ENCODE results near the gene LRP8. TPM values are rescaled to one million over a fixed set of nuclear protein-coding genes. Genes with fewer than 3 reads are reported as not detected.

Gene LRP8
- total RNA-seq, 1 donor from 2014 or later, result 19.9 TPM

DNA sequence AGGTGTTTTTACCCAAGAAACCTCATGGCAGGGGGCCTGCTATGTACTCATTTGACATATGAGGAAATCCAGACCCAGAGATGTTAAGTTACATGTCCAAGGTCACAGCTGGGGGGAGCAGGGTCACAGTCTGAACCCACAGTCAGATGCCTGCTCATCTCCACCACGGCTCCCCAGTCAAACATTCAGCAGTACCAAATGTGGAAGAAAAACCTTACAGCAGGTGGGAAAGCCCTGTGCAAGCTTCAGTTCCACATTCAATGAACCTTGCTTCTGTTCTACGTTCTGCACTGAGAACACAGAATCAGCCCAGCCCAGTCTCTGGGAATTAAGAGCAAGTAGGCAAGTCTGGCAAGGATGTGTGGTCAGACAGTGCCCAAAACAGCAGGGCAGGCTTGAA is 35.2 kb downstream of the LRP8 start:
- no peaks in the 10 kb centered on the region for H3K36me3 Mint-ChIP-seq
- H3K4me1 Mint-ChIP-seq, result peaks cover 16% of the 10 kb centered on the region
- no peak overlapping the region for H3K27ac Mint-ChIP-seq
- no peak for DNase-seq (ENCODE audit: low spot score in 2 of 2, unreplicated experiment in 2 of 2)
- no peaks in the 10 kb centered on the region for H3K9me3 Mint-ChIP-seq
- no peak overlapping the region for H3K4me3 Mint-ChIP-seq
- no peaks in the 10 kb centered on the region for H3K27me3 Mint-ChIP-seq (ENCODE audit: low read depth)
- TF ChIP-seq, protein P1, sequence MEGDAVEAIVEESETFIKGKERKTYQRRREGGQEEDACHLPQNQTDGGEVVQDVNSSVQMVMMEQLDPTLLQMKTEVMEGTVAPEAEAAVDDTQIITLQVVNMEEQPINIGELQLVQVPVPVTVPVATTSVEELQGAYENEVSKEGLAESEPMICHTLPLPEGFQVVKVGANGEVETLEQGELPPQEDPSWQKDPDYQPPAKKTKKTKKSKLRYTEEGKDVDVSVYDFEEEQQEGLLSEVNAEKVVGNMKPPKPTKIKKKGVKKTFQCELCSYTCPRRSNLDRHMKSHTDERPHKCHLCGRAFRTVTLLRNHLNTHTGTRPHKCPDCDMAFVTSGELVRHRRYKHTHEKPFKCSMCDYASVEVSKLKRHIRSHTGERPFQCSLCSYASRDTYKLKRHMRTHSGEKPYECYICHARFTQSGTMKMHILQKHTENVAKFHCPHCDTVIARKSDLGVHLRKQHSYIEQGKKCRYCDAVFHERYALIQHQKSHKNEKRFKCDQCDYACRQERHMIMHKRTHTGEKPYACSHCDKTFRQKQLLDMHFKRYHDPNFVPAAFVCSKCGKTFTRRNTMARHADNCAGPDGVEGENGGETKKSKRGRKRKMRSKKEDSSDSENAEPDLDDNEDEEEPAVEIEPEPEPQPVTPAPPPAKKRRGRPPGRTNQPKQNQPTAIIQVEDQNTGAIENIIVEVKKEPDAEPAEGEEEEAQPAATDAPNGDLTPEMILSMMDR (IDR thresholded peaks at IDR 0.05; ENCODE audit: unreplicated experiment), result no peak

DNA sequence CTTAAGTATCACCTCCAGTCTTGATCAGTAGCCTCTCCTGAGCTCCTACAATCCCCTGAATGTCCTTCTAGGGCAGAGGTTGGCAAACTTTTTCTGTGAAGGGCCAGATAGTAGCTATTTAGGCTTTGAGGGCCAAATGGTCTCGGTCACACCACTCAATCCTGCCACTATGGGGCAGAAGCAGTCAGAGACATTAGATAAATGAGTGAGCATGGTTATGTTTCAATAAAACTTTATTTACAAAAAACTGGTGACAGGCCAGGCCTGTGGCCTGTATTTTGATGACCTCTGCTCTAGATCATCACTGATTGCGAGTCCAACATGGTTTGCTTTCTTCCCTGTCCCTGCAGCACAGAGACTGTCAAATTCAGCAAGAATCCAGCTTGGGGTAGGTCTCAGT is 36.3 kb downstream of the LRP8 start:
- no peak overlapping the region for H3K27ac Mint-ChIP-seq
- H3K4me3 Mint-ChIP-seq, result no peak overlapping the region
- no peaks in the 10 kb centered on the region for H3K27me3 Mint-ChIP-seq (ENCODE audit: low read depth)
- no peaks in the 10 kb centered on the region for H3K9me3 Mint-ChIP-seq
- TF ChIP-seq, protein P1 (IDR thresholded peaks at IDR 0.05; ENCODE audit: unreplicated experiment), result no peak
- DNase-seq (ENCODE audit: low spot score in 2 of 2, unreplicated experiment in 2 of 2), result no peak
- H3K36me3 Mint-ChIP-seq, result no peaks in the 10 kb centered on the region
- peaks cover 16% of the 10 kb centered on the region for H3K4me1 Mint-ChIP-seq

DNA sequence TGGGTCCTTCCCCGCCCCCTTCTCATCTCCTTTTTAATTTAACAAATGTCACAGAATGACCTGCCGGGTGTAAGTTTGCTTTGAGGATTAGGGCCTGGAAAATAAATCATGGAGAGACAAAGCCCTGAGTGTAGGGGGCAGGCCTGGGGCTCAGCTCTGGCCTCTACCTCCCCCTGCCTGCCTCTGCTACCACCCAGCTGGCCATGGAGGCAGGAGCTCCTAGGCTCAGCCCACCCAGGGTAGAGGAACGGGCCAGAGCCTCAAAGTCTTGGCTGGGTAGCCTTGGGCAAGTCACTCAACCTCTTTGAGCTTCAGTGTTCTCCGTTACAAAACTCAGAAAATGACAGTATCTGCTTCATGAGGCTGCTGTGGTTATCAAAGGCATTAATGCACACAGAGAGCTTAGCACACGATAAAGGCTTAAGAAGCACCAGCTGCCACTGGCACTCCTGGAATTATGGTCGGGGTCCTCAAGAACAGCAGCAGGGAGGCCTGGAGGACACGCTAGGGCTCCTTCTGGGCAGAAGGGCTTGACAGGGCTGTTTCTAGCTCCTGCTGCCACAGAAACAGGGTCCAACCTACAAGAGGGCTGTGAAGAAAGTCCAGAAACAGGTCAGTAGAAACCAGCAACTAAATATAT is 39.0 kb downstream of the LRP8 start:
- TF ChIP-seq, protein P1 (IDR thresholded peaks at IDR 0.05; ENCODE audit: unreplicated experiment), result no peak
- Mint-ChIP-seq H3K27ac (no peak overlapping the region), H3K27me3 (ENCODE audit: low read depth) (no peaks in the 10 kb centered on the region), H3K4me1 (no peaks in the 10 kb centered on the region), H3K4me3 (no peak overlapping the region), H3K36me3 (no peaks in the 10 kb centered on the region), H3K9me3 (no peaks in the 10 kb centered on the region)
- DNase-seq (ENCODE audit: low spot score in 2 of 2, unreplicated experiment in 2 of 2), result no peak

DNA sequence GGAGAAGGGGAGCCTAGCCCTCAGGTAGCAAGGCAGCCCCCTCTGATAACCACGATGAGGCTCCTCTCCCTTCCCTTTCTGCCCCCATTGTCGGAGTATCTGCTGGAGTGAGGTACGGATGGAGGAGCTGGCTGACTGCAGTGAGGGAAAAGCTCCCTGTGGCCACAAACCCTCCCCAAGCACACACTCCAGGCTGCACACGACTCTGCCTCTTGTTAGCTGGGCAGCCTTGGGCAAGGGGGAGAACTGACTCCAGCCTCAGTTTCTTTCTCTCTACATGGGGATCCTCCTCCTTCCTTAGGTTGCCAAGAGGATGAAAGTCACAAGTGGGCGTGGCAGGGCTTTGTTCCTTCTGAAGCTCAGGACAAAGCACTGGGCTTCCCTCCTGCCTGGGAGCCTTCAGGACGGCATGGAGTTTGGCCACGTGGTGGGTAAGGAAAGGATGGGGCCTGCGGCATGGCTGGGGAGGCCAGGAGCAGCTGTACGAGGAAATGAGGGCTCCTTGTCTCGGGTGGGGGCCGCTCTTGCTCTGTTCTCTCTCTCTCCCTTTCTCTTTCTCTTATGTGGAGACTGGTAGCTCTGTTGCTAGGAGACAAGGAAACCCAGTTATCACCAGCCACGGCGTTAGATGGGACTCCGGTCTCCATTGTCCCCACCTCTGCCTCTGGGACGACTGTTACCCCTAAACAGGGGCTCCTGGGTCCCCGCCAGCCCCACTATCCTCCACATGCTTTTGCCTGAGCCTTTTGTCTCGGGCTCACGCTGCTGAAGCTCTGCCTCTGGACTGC is 39.7 kb downstream of the LRP8 start:
- Mint-ChIP-seq H3K27ac (no peak overlapping the region), H3K36me3 (no peaks in the 10 kb centered on the region), H3K9me3 (no peaks in the 10 kb centered on the region), H3K27me3 (ENCODE audit: low read depth) (no peaks in the 10 kb centered on the region), H3K4me3 (no peak overlapping the region), H3K4me1 (no peaks in the 10 kb centered on the region)
- no peak for DNase-seq (ENCODE audit: low spot score in 2 of 2, unreplicated experiment in 2 of 2)
- TF ChIP-seq, protein P1 (IDR thresholded peaks at IDR 0.05; ENCODE audit: unreplicated experiment), result no peak

DNA sequence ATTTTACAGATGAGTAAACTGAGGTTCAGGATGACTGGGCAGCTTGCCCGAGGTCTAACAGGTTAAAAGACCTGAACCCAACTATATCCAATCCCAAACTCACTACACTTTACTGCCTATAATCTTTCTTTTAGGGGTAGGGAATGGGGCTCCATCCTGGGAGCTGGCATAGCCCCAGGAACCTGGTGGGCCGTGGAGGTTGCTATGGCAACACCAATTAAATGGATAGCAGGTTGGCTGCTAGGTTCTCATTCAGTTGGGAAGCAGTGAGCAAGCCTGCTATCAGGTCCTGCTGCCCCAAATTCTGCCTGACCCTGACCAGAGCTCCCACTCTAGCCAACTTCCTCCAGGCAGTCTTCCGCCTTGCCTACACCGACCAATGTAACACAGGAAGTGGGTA is 40.9 kb downstream of the LRP8 start:
- H3K9me3 Mint-ChIP-seq, result no peaks in the 10 kb centered on the region
- TF ChIP-seq, protein P1 (IDR thresholded peaks at IDR 0.05; ENCODE audit: unreplicated experiment), result no peak
- no peaks in the 10 kb centered on the region for H3K4me1 Mint-ChIP-seq
- no peaks in the 10 kb centered on the region for H3K36me3 Mint-ChIP-seq
- DNase-seq (ENCODE audit: low spot score in 2 of 2, unreplicated experiment in 2 of 2), result no peak
- no peak overlapping the region for H3K27ac Mint-ChIP-seq
- H3K27me3 Mint-ChIP-seq (ENCODE audit: low read depth), result no peaks in the 10 kb centered on the region
- no peak overlapping the region for H3K4me3 Mint-ChIP-seq

All from mesothelial cell of epicardium (in vitro differentiated cells).